Breast epithelium (tissue), 3 donors: ENCODE measurements around the gene NDUFS6.

Experiments used
- POLR2A ChIP-seq: fragments of 450-650 bp; IDR thresholded peaks from one replicate; pipeline ENCODE4 v1.6.1; 2016; ENCODE audit warnings: antibody characterized with exemption, mild to moderate bottlenecking, moderate library complexity
- POLR2AphosphoS5 ChIP-seq, 3 donors: sonication (generic); formaldehyde crosslinking; IDR thresholded peaks; one replicate each; pipeline ENCODE4 v1.6.1; 2017; ENCODE audit warnings: antibody characterized with exemption in 3 of 3
- TF ChIP-seq, protein P1 (sequence below), 3 donors: fragments of 450-650 bp; IDR thresholded peaks; one replicate each; pipeline ENCODE4 v1.5.1; 2016 to 2017; ENCODE audit warnings: antibody characterized with exemption in 3 of 3, mild to moderate bottlenecking in 3 of 3, moderate library complexity in 3 of 3

GRCh38 chr5:1857256-1857600 is 56.0 kb downstream of the NDUFS6 start:
- TF ChIP-seq, protein P1, sequence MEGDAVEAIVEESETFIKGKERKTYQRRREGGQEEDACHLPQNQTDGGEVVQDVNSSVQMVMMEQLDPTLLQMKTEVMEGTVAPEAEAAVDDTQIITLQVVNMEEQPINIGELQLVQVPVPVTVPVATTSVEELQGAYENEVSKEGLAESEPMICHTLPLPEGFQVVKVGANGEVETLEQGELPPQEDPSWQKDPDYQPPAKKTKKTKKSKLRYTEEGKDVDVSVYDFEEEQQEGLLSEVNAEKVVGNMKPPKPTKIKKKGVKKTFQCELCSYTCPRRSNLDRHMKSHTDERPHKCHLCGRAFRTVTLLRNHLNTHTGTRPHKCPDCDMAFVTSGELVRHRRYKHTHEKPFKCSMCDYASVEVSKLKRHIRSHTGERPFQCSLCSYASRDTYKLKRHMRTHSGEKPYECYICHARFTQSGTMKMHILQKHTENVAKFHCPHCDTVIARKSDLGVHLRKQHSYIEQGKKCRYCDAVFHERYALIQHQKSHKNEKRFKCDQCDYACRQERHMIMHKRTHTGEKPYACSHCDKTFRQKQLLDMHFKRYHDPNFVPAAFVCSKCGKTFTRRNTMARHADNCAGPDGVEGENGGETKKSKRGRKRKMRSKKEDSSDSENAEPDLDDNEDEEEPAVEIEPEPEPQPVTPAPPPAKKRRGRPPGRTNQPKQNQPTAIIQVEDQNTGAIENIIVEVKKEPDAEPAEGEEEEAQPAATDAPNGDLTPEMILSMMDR (IDR thresholded peaks at IDR 0.05): no peak
- TF ChIP-seq POLR2A (no peak), POLR2AphosphoS5 (IDR thresholded peaks at IDR 0.05) (no peak)
